Measurements from ENCODE around the gene MEGF8.

DNA sequence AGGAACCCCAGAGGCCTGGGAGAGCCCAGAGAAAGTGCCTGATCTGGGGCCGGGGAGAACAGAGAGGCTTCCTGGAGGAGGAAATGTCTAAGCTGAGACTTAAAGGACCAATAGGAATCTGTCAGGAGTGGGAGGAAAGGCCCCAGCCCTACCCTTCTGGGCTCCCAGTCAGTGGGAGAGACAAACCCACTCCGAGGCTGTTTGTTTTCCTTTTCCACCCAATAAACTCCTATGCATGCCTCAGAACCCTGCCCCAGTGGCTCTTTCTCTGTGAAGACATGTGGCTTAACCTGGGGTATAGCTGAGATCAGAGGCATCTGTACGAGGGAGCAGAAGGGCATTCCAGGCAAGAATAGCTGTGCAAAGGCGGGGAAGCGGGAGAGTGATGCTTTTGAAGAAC is 1.9 kb downstream of the MEGF8 start:
- TF ChIP-seq TCF12 (IDR thresholded peaks at IDR 0.05; ENCODE audit: low read depth, low read length), result no peak
- no peak for TF ChIP-seq EP300 (IDR thresholded peaks at IDR 0.05; ENCODE audit: borderline replicate concordance in 1 of 2, control insufficient read depth in 1 of 2, low read depth in 2 of 2, low read length in 2 of 2)
- TF ChIP-seq, protein P1, sequence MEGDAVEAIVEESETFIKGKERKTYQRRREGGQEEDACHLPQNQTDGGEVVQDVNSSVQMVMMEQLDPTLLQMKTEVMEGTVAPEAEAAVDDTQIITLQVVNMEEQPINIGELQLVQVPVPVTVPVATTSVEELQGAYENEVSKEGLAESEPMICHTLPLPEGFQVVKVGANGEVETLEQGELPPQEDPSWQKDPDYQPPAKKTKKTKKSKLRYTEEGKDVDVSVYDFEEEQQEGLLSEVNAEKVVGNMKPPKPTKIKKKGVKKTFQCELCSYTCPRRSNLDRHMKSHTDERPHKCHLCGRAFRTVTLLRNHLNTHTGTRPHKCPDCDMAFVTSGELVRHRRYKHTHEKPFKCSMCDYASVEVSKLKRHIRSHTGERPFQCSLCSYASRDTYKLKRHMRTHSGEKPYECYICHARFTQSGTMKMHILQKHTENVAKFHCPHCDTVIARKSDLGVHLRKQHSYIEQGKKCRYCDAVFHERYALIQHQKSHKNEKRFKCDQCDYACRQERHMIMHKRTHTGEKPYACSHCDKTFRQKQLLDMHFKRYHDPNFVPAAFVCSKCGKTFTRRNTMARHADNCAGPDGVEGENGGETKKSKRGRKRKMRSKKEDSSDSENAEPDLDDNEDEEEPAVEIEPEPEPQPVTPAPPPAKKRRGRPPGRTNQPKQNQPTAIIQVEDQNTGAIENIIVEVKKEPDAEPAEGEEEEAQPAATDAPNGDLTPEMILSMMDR (IDR thresholded peaks at IDR 0.05 in 2 of 3, conservative IDR thresholded peaks at IDR 0.05 in 1 of 3; ENCODE audit: control insufficient read depth in 2 of 3, extremely low read depth in 1 of 3, insufficient read depth in 1 of 3, low read depth in 3 of 3, low read length in 3 of 3), result no peak
- no peak for TF ChIP-seq KDM1A (IDR thresholded peaks at IDR 0.05; ENCODE audit: borderline replicate concordance)
- no peak for TF ChIP-seq NFIC (IDR thresholded peaks at IDR 0.05; ENCODE audit: low read depth, low read length)
- no peak for TF ChIP-seq FOXK2 (IDR thresholded peaks at IDR 0.05)
- TF ChIP-seq, protein P2, sequence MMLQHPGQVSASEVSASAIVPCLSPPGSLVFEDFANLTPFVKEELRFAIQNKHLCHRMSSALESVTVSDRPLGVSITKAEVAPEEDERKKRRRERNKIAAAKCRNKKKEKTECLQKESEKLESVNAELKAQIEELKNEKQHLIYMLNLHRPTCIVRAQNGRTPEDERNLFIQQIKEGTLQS (IDR thresholded peaks at IDR 0.05; ENCODE audit: borderline replicate concordance, extremely low read depth, low read depth, low read length), result no peak
- TF ChIP-seq, protein P3, sequence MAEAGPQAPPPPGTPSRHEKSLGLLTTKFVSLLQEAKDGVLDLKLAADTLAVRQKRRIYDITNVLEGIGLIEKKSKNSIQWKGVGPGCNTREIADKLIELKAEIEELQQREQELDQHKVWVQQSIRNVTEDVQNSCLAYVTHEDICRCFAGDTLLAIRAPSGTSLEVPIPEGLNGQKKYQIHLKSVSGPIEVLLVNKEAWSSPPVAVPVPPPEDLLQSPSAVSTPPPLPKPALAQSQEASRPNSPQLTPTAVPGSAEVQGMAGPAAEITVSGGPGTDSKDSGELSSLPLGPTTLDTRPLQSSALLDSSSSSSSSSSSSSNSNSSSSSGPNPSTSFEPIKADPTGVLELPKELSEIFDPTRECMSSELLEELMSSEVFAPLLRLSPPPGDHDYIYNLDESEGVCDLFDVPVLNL (IDR thresholded peaks at IDR 0.05; ENCODE audit: low read depth, low read length), result no peak
- no peak for TF ChIP-seq NBN (IDR thresholded peaks at IDR 0.05)
- TF ChIP-seq, protein P4, sequence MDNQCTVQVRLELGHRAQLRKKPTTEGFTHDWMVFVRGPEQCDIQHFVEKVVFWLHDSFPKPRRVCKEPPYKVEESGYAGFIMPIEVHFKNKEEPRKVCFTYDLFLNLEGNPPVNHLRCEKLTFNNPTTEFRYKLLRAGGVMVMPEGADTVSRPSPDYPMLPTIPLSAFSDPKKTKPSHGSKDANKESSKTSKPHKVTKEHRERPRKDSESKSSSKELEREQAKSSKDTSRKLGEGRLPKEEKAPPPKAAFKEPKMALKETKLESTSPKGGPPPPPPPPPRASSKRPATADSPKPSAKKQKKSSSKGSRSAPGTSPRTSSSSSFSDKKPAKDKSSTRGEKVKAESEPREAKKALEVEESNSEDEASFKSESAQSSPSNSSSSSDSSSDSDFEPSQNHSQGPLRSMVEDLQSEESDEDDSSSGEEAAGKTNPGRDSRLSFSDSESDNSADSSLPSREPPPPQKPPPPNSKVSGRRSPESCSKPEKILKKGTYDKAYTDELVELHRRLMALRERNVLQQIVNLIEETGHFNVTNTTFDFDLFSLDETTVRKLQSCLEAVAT (IDR thresholded peaks at IDR 0.05), result no peak
- no peak for TF ChIP-seq SUZ12 (IDR thresholded peaks at IDR 0.05; ENCODE audit: unreplicated experiment)
- no peak for TF ChIP-seq POLR2A (IDR thresholded peaks at IDR 0.05; ENCODE audit: low read depth, low read length)

Data from GM12878 (cell line).